Measurements from ENCODE around the gene GALNT16.

GALNT16 gene

DNA sequence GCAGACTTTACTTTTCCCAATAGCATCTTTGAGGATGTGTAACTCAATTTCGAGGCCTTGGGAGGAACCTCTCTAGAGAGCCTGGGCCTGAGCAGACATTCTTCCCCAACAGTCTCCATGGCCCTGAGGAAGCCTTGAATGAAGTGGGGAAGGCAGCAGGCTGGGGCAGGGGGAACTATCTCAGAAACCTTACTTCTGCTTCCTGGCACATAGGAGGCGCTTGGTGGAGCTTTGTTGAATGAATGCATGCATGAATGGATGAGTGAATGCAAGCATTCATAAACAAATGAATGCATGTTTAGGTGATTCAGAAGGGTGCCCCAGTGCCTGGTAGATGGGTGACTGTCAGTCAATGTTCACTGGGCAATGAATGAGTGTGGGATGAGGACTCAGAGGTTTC lies 58.3 kb downstream of the GALNT16 start:
- no peak for DNase-seq

DNA sequence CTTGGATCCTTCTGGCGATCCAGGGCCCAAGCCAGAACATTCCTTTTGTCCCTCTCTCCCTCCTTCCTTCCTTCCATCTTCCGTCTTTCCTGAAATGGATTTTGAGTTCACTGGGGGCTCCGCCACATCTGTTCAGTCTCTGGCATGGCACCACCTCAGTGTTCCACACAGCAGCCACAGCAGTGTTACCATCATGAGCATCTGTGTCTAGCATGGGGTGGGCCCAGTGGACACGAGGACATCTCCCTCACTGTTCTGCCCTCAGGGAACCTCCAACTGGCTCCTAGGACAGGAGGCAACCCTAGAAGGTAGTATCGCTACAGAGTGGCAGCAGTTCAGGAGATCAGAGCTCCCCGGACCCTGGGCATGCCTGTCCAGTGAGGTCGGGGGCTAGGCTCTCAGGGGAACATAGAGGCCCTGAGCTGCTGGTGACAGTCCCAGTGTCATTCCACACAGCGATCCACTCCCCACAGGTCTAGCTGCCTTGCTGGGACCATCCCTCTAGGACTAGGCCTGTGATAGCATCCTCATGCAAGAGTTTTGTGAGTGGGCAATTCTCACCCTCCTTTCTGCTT lies 59.0 kb downstream of the GALNT16 start:
- no peak for DNase-seq

- DNase-seq: no peak
These were observed 60.0 kb downstream of the GALNT16 start for GRCh38 chr14:69319911-69320310.

GRCh38 chr14:69320581-69321365 lies 60.8 kb downstream of the GALNT16 start:
- no peak for DNase-seq

- DNase-seq: no peak
These were observed 61.8 kb downstream of the GALNT16 start for GRCh38 chr14:69321601-69322330.

DNA sequence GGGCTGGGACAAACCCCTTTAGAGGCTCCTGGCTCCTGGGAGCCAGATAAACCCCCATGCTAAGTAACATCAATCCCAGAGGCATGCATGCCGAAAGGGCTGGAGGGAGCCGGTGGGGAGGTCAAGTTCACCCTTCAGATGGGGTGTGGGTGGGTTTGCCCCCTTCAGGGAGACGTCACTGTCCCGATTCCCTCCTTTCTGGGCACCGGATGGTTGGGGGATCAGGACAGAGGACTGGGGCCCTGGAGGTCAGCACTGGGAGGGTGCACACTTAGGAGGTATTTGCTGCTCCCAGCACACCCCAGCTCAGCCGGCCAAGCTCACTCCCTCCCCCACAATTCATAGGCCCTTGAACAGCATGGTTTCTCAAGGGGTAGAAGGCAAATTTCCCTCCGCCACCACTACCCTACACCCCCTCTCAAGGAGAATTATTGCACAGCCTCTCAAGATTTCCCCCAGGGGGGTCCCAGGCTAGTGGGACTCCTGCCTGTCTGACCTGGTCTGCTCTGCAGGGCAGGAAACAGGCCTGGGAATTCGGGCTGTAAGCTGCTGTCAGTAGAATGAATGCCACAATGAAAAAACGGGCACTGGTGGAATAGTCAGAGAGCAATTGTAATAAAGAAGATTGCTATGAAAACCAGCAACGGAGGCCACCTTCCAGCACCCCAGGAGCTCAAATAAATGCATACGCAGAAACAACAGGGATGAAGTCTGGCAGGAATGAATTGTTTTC lies 63.5 kb downstream of the GALNT16 start:
- DNase-seq: no peak

DNA sequence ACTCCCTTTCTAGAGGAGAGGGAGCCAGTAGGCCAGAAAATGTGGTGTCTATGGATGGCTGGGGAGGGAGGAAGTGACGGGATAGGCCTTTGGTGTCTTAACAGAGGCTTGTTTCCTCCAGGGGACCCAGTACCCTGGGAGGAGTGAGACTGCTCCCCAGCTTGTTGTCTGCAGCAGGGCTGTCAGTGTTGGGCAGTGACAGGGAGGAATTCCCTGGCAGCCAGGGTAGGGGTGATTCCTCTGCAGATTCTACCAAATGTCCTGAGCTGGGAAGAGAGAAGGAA lies 64.0 kb downstream of the GALNT16 start:
- no peak for DNase-seq

DNA sequence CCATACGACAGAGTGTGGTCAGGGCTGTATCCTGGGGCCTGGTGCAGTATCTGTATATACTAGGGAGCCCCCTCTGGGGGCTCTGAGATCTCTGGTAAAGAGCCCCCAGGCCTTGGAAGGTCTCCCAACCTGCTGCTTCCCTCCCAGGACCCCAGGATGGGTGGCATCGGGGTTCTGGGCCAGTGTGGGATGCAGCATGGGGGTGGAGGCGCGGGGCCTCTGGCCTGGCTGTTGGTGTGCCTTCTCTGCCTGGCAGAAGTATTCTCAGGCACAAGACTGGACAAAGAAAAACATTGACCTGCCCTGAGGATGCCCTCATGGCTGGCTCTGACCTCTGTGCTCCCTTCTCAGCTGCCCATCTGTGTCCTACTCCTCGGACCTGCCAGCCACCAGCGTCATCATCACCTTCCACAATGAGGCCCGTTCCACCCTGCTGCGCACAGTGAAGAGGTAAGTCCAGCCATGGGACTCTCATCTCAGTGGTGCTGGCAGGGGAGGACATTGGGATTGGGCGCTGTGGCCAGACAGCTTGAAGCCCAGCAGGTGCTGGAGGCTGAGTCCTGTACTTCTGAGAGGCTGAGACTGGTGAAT lies 64.5 kb downstream of the GALNT16 start:
- no peak for DNase-seq

DNA sequence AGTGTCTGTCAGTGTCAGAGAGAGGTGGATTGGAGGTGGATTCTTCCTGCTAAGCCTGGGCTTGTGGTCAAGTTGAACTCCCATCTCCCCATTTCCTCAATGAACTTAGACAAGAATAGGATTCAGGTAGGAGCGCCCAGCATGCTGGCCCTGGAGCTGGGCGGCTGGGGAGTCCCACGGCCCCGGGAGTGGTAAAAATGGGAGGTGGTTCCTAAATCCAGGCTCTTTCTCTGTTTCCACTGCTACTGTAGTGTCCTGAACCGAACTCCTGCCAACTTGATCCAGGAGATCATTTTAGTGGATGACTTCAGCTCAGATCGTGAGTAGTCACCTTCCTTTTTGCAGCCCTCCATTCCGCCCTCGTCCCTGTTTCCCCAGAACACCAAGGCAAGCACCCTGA lies 65.1 kb downstream of the GALNT16 start:
- DNase-seq: no peak

GRCh38 chr14:69325646-69326265 lies 65.8 kb downstream of the GALNT16 start:
- DNase-seq: no peak

- no peak for DNase-seq
These were observed 66.7 kb downstream of the GALNT16 start for GRCh38 chr14:69326611-69327010.

DNA sequence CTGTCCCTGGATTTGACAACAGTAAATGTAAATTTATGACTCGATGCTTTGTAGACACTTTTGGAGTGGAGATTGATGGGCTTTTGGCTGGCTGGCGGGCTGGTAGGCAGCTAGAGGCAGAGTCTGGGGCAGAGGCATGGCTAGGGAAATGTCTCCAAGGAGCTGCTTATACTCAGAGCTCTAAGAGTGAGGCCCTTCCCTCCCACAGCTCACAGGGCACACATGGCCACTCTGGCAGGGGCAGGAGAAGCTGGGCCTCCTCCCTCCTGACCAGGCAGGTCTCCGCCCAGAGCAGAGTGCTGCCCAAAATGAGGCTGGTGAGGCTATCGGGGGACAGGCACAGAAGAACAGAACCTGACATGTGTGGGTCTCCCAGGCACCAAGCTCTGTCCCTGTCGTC lies 67.5 kb downstream of the GALNT16 start:
- DNase-seq: no peak

DNA sequence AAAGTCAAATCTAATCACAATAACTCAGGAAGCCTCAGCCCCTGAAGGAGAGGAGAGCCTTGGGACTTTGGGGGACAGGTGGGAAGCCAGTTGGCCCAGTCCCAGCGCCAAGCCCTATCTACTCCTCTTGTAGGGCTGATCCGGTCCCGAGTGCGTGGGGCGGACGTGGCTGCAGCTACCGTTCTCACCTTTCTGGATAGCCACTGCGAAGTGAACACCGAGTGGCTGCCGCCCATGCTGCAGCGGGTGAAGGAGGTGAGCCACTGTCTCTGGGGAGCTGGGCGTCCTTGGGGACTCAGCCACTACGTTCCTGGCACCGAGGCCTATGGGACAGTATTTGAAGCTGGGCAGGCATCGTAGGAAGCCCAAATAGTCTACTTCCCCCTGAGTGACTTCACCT lies 68.4 kb downstream of the GALNT16 start:
- no peak for DNase-seq

GRCh38 chr14:69328765-69329164 lies 68.8 kb downstream of the GALNT16 start:
- no peak for DNase-seq

GRCh38 chr14:69331206-69331605 lies 71.2 kb downstream of the GALNT16 start:
- DNase-seq: no peak

DNA sequence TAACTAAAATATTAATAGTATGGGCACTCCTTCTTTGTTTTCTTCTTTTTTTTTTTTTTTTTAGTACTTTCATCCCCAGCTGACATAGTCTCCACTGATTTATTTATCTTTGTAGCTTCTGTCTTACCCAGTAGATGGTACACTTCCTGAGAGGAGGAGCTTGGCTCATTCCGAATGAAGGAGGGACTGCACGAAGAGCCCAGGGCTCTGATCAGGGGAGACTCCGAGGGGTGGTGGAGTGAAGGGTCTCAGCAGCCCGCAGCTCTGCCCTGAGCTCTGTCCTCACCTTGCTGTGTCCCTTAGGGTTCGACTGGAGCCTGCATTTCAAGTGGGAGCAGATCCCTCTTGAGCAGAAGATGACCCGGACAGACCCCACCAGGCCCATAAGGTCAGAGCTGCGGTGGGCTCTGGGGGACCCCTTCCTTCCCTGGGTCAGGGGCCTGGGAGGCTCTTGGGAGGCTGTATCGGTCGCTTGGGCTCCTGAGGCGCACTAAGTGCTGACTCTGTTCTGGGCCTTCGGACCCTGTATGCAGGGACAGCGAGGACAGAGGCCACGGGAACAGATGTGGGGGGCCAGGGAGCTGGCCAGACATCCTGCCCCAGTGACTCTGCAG lies 72.9 kb downstream of the GALNT16 start:
- no peak for DNase-seq

- no peak for DNase-seq
These were observed 73.9 kb downstream of the GALNT16 start for GRCh38 chr14:69333791-69334337.

- no peak for DNase-seq
These were observed 74.6 kb downstream of the GALNT16 start for GRCh38 chr14:69334576-69334975.

GRCh38 chr14:69335371-69335771 lies 75.4 kb downstream of the GALNT16 start:
- DNase-seq: no peak

- no peak for DNase-seq
These were observed 78.0 kb downstream of the GALNT16 start for GRCh38 chr14:69337984-69338383.

DNA sequence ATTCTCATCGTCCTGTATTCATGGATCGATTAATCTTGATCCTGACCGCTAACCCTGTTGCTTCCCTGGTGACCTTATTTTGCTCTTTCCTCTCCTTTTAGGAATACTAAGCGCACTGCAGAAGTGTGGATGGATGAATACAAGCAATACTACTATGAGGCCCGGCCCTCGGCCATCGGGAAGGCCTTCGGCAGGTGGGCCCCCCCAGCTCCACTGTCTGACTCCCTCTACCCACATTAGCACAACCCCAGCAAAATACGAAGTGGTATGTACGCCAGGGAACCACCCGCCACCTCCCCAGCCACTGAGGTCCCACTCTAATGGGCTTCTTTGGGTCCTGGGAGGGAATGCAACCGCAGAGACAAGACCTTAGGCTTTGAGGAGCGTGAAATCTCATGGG lies 79.5 kb downstream of the GALNT16 start:
- DNase-seq: no peak
